Measurements from ENCODE around the gene LRP2. TPM values are rescaled to one million over a fixed set of nuclear protein-coding genes. Genes with fewer than 3 reads are reported as not detected.

Gene LRP2
- total RNA-seq, 4 donors from 2014 or later: not detected

DNA sequence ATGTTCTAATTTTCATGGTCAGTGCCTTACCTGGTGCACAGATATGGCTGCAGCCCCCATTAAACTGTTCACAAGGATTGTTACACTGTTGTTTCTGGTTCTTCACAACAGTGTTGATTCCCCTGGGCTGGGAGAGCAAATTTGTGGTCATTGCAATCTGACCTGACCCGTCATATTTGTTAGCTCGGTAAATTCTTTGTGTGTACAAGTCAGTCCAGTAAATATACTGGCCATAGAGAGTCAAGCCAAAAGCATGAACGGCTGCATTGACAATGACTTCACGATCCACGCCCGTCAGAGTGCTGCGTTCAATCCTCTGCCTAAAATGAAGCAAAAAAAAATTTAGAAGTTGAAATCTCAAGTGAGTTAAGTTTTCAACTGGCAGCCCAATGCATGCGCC is 158.4 kb downstream of the LRP2 start:
- TF ChIP-seq, protein P1, sequence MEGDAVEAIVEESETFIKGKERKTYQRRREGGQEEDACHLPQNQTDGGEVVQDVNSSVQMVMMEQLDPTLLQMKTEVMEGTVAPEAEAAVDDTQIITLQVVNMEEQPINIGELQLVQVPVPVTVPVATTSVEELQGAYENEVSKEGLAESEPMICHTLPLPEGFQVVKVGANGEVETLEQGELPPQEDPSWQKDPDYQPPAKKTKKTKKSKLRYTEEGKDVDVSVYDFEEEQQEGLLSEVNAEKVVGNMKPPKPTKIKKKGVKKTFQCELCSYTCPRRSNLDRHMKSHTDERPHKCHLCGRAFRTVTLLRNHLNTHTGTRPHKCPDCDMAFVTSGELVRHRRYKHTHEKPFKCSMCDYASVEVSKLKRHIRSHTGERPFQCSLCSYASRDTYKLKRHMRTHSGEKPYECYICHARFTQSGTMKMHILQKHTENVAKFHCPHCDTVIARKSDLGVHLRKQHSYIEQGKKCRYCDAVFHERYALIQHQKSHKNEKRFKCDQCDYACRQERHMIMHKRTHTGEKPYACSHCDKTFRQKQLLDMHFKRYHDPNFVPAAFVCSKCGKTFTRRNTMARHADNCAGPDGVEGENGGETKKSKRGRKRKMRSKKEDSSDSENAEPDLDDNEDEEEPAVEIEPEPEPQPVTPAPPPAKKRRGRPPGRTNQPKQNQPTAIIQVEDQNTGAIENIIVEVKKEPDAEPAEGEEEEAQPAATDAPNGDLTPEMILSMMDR (IDR thresholded peaks at IDR 0.05): no peak
- Histone ChIP-seq H3K36me3 (no peaks in the 10 kb centered on the region), H3K27ac (no peak overlapping the region), H3K4me3 (no peak overlapping the region), H3K27me3 (no peaks in the 10 kb centered on the region), H3K9me3 (no peaks in the 10 kb centered on the region), H3K4me1 (no peaks in the 10 kb centered on the region)
- 82 to 83% methylated on average over 8 of the region's 8 CpGs for WGBS, 2 donors
- DNase-seq (ENCODE audit: low spot score in 2 of 2): no peak

DNA sequence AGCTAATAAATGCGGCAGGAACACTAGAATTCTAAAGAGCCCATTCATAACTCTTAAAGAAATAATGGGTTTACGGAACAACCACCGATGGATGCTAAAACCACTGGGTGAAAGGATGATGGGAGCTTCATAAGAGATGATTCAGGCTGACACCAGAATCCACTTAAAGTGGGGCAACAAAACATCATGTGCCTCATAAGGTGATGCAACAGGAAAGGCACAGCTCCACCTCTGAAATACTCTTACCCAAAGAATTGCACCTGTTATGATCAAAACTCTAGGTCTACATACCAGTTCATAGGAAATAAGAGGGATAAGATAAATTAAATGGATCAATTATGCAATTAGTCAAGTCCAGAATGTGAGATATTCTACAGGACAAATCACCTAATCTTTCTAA is 161.6 kb downstream of the LRP2 start:
- H3K36me3 ChIP-seq: no peaks in the 10 kb centered on the region
- no peak for DNase-seq (ENCODE audit: low spot score in 2 of 2)
- no peak overlapping the region for H3K4me3 ChIP-seq
- TF ChIP-seq, protein P1 (IDR thresholded peaks at IDR 0.05): no peak
- no peak for TF ChIP-seq POLR2A (IDR thresholded peaks at IDR 0.05)
- no peak for TF ChIP-seq EP300 (IDR thresholded peaks at IDR 0.05)
- H3K4me1 ChIP-seq: no peaks in the 10 kb centered on the region
- H3K9me3 ChIP-seq: no peaks in the 10 kb centered on the region
- H3K27me3 ChIP-seq: no peaks in the 10 kb centered on the region
- 62 to 77% methylated on average over 3 of the region's 3 CpGs for WGBS, 2 donors
- no peak overlapping the region for H3K27ac ChIP-seq

DNA sequence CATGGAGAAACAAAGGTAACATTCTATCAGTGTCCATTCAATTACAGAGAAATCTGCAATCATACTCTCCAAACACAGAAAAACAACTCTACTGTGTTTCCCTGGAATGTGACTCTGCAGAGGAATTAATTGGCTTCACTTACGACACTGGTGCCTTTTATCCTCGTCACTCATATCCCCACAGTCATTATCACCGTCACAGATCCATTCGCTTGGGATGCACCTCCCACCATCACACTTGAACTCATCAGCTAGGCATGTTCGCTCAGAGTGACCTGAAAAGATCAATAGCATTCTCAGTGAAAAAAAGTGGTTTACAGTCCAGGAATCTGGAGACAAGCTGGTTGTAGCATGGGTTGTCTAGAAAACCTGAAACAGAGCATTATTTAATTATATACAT is 168.7 kb downstream of the LRP2 start:
- H3K4me1 ChIP-seq: no peaks in the 10 kb centered on the region
- H3K27ac ChIP-seq: no peak overlapping the region
- H3K4me3 ChIP-seq: no peak overlapping the region
- TF ChIP-seq, protein P1 (IDR thresholded peaks at IDR 0.05): no peak
- TF ChIP-seq EP300 (IDR thresholded peaks at IDR 0.05): no peak
- TF ChIP-seq POLR2A (IDR thresholded peaks at IDR 0.05): no peak
- H3K27me3 ChIP-seq: no peaks in the 10 kb centered on the region
- H3K36me3 ChIP-seq: no peaks in the 10 kb centered on the region
- H3K9me3 ChIP-seq: no peaks in the 10 kb centered on the region
- DNase-seq (ENCODE audit: low spot score in 2 of 2): no peak
- 34 to 35% methylated on average over 5 of the region's 5 CpGs for WGBS, 2 donors

DNA sequence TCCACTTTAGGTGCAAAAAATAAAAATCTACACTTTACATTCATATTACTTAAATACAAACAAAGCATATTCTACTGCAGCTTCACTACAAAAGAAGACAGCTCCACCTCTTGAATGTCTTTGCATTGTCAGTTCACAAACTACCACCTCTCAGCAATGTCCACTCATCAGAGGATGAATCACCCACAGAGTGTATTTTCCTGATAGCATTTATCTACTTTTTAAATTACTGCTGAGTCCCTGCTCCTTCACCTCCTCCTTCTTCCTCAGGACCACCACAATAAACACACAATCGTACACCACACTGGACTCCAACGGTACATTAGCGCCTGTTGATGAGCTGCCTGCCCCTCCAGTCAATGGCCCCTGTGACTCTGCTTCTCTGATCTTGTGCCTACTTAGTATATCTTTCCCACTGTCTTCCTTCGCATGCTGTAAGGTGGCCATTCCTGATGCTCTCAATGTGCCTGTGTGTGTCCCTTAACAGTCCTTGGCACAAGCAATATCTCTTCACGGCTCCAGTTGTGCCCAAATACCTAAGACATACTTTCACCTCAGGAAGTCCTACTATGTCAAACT is 172.0 kb downstream of the LRP2 start:
- WGBS, 2 donors: 58 to 80% methylated on average over 5 of the region's 5 CpGs
- Histone ChIP-seq H3K4me3 (no peak overlapping the region), H3K27ac (no peak overlapping the region), H3K36me3 (no peaks in the 10 kb centered on the region), H3K27me3 (no peaks in the 10 kb centered on the region), H3K4me1 (no peaks in the 10 kb centered on the region), H3K9me3 (no peaks in the 10 kb centered on the region)
- DNase-seq (ENCODE audit: low spot score in 2 of 2): no peak
- TF ChIP-seq POLR2A (IDR thresholded peaks at IDR 0.05): no peak
- TF ChIP-seq, protein P1 (IDR thresholded peaks at IDR 0.05): no peak
- no peak for TF ChIP-seq EP300 (IDR thresholded peaks at IDR 0.05)

DNA sequence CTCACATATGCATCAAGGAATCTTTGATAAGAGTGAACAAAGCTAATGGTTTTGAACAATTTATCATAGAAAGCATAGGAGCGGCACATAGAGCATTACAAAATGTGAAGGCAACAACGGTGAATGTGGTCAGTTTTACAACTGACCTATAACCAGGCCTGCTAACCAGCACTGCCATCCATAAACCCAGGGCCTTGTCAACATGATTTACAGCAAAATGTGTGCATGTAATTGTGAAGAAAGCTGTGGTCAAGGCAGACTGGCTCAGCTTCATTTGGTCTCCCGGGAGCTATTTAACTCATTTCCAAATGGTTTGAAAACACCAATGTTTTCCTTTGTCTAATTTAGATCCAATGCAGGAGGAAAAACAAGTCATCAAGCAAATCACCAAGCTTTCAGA is 173.2 kb downstream of the LRP2 start:
- H3K4me3 ChIP-seq: no peak overlapping the region
- no peak for DNase-seq (ENCODE audit: low spot score in 2 of 2)
- H3K27ac ChIP-seq: no peak overlapping the region
- H3K27me3 ChIP-seq: no peaks in the 10 kb centered on the region
- TF ChIP-seq POLR2A (IDR thresholded peaks at IDR 0.05): no peak
- TF ChIP-seq EP300 (IDR thresholded peaks at IDR 0.05): no peak
- TF ChIP-seq, protein P1 (IDR thresholded peaks at IDR 0.05): no peak
- H3K9me3 ChIP-seq: no peaks in the 10 kb centered on the region
- no peaks in the 10 kb centered on the region for H3K4me1 ChIP-seq
- WGBS, 2 donors: 48 to 67% methylated on average over 3 of the region's 3 CpGs
- H3K36me3 ChIP-seq: no peaks in the 10 kb centered on the region
